GM12878 (cell line): ENCODE data around the gene CASTOR1. TPM values are rescaled to one million over a fixed set of nuclear protein-coding genes. Genes with fewer than 3 reads are reported as not detected.

Experiments used
- ATF3 ChIP-seq: IDR thresholded peaks from 2 replicates; pipeline ENCODE4 v1.6.1; 2011; ENCODE audit warnings: low read depth, mild to moderate bottlenecking, low read length, moderate library complexity, borderline replicate concordance; ENCODE audit errors: extremely low read depth
- CHD4 ChIP-seq: fragments of 200-600 bp; sonication (generic); IDR thresholded peaks from 2 replicates; pipeline ENCODE4 v1.6.1; 2016; ENCODE audit warnings: mild to moderate bottlenecking
- CREB1 ChIP-seq: IDR thresholded peaks from 2 replicates; pipeline ENCODE4 v1.6.1; 2012; ENCODE audit warnings: low read depth, mild to moderate bottlenecking, inconsistent platforms
- CREM ChIP-seq: IDR thresholded peaks from 2 replicates; pipeline ENCODE4 v1.6.1; 2014; ENCODE audit warnings: antibody characterized with exemption, low read depth
- CTCF ChIP-seq, 3 experiments: IDR thresholded peaks in 2 of 3; conservative IDR thresholded peaks in 1 of 3; 2 replicates each; pipeline ENCODE4 v1.5.1; 2011; ENCODE audit warnings: low read depth in 3 of 3, low read length in 3 of 3, mild to moderate bottlenecking in 3 of 3, control low read depth in 2 of 3, moderate library complexity in 2 of 3, inconsistent platforms in 1 of 3, mixed read lengths in 1 of 3; ENCODE audit not compliant: control insufficient read depth in 2 of 3, insufficient read depth in 1 of 3; ENCODE audit errors: extremely low read depth in 1 of 3
- DPF2 ChIP-seq: fragments of 450-650 bp; IDR thresholded peaks from 2 replicates; pipeline ENCODE4 v1.6.1; 2017; ENCODE audit warnings: mild to moderate bottlenecking
- E2F8 ChIP-seq: fragments of 450-650 bp; IDR thresholded peaks from 2 replicates; pipeline ENCODE4 v1.6.1; 2018; ENCODE audit warnings: mild to moderate bottlenecking, low read depth, moderate library complexity; ENCODE audit not compliant: partially characterized antibody
- E4F1 ChIP-seq: fragments of 450-650 bp; IDR thresholded peaks from 2 replicates; pipeline ENCODE4 v1.6.1; 2018; ENCODE audit warnings: borderline replicate concordance, mild to moderate bottlenecking; ENCODE audit not compliant: partially characterized antibody
- EGR1 ChIP-seq, 2 experiments: IDR thresholded peaks; 1 replicate in 1 of 2; 2 replicates in 1 of 2; pipeline ENCODE4 v1.6.1; 2011 to 2012; ENCODE audit warnings: low read depth in 2 of 2, low read length in 2 of 2, borderline replicate concordance in 1 of 2, mild to moderate bottlenecking in 1 of 2, moderate library complexity in 1 of 2
- HDAC6 ChIP-seq: fragments of 200-600 bp; sonication (generic); IDR thresholded peaks from one replicate; pipeline ENCODE4 v1.8.0; 2017; ENCODE audit warnings: antibody characterized with exemption; ENCODE audit not compliant: unreplicated experiment
- IKZF1 ChIP-seq: fragments of 450-650 bp; conservative IDR thresholded peaks from 2 replicates; pipeline ENCODE4 v1.6.1; 2017; ENCODE audit warnings: antibody characterized with exemption, mild to moderate bottlenecking
- IKZF2 ChIP-seq, 2 experiments: fragments of 450-650 bp; IDR thresholded peaks; 2 replicates each; pipeline ENCODE4 v1.6.1; 2017; ENCODE audit warnings: mild to moderate bottlenecking in 2 of 2, moderate library complexity in 2 of 2
- IRF4 ChIP-seq: IDR thresholded peaks from 2 replicates; pipeline ENCODE4 v1.6.1; 2011; ENCODE audit warnings: low read depth, low read length
- JUNB ChIP-seq: IDR thresholded peaks from 2 replicates; pipeline ENCODE4 v1.6.1; 2016; ENCODE audit warnings: antibody characterized with exemption, mild to moderate bottlenecking
- KDM1A ChIP-seq: fragments of 200-600 bp; sonication (generic); IDR thresholded peaks from 2 replicates; pipeline ENCODE4 v1.6.1; 2016; ENCODE audit warnings: borderline replicate concordance
- KLF5 ChIP-seq: fragments of 450-650 bp; IDR thresholded peaks from 2 replicates; pipeline ENCODE4 v1.6.1; 2014; ENCODE audit warnings: mild to moderate bottlenecking; ENCODE audit not compliant: partially characterized antibody
- MEF2A ChIP-seq: IDR thresholded peaks from 2 replicates; pipeline ENCODE4 v1.6.1; 2011; ENCODE audit warnings: low read depth, mild to moderate bottlenecking, low read length, moderate library complexity; ENCODE audit not compliant: insufficient read depth
- NFXL1 ChIP-seq: fragments of 450-650 bp; IDR thresholded peaks from 2 replicates; pipeline ENCODE4 v1.6.1; 2017; ENCODE audit warnings: antibody characterized with exemption, mild to moderate bottlenecking, borderline replicate concordance
- PML ChIP-seq: IDR thresholded peaks from 2 replicates; pipeline ENCODE4 v1.6.1; 2012; ENCODE audit warnings: low read length, inconsistent platforms
- RELA ChIP-seq: fragments of 450-650 bp; IDR thresholded peaks from 2 replicates; pipeline ENCODE4 v1.8.0; 2014; ENCODE audit warnings: borderline replicate concordance; ENCODE audit not compliant: partially characterized antibody
- SIN3A ChIP-seq: IDR thresholded peaks from 2 replicates; pipeline ENCODE4 v1.6.1; 2012; ENCODE audit warnings: low read depth, low read length, improper control_type of control experiment
- SMAD1 ChIP-seq: fragments of 450-650 bp; IDR thresholded peaks from 2 replicates; pipeline ENCODE4 v1.6.1; 2018; ENCODE audit warnings: mild to moderate bottlenecking, low read depth; ENCODE audit not compliant: partially characterized antibody
- YY1 ChIP-seq: IDR thresholded peaks from 2 replicates; pipeline ENCODE4 v1.6.1; 2011; ENCODE audit warnings: low read depth, mild to moderate bottlenecking, low read length
- ZBED1 ChIP-seq: IDR thresholded peaks from 2 replicates; pipeline ENCODE4 v1.6.1; 2016; ENCODE audit warnings: borderline replicate concordance
- ZNF24 ChIP-seq: fragments of 450-650 bp; IDR thresholded peaks from 2 replicates; pipeline ENCODE4 v1.6.1; 2017; ENCODE audit warnings: antibody characterized with exemption, mild to moderate bottlenecking
- polyA plus RNA-seq, 11 experiments: library from polyadenylated mRNA; depleted of rRNA in 4 of 11; unstranded in 6 of 11; stranded (reverse) in 5 of 11; fragments of >200 nt; fragmentation: Nextera tagmentation in 4 of 11; fragmentation: Illumina TruSeq in 1 of 11; extraction: Ambion mirVana in 4 of 11; extraction: Trizol in 1 of 11; gene quantifications; 1 replicate in 1 of 11; 2 replicates in 10 of 11; pipeline versions ENCODE4 v1.2.1 to v1.2.3, GENCODE V29; 2011 to 2016; ENCODE audit warnings: inconsistent platforms in 2 of 11, missing spikeins in 2 of 11, low read depth in 1 of 11
- total RNA-seq, 4 experiments: library from RNA; depleted of rRNA in 3 of 4; stranded (reverse); fragments of >200 nt in 3 of 4; fragmentation: Illumina TruSeq in 1 of 4; extraction: Trizol in 1 of 4; gene quantifications; 2 replicates each; pipeline versions ENCODE4 v1.2.1 to v1.2.3, GENCODE V29; 2013 to 2021

The CASTOR1 gene
- total and polyA plus RNA-seq, 10 of the 15 experiments (the other 5 are each of a cell fraction or from before 2014, with no cell fraction given) = 0.31 to 9.1 (median 3.3) TPM

GRCh38 chr22:30265823-30266444 is 23.4 kb downstream of the CASTOR1 start (continued):
- TF ChIP-seq E4F1 = no peak
- no peak for TF ChIP-seq IKZF2 (IDR thresholded peaks at IDR 0.05)
- no peak for TF ChIP-seq IRF4
- TF ChIP-seq JUNB = no peak; the same call in 1 of the 2 replicates
- no peak for TF ChIP-seq KDM1A
- no peak for TF ChIP-seq SIN3A
- no peak for TF ChIP-seq IKZF1
- no peak; the same call in 1 of the 2 replicates for TF ChIP-seq ATF3
- no peak for TF ChIP-seq ZNF24
- peak; percentile 83; the same call in 1 of the 2 replicates for TF ChIP-seq CREM
- TF ChIP-seq CREB1 = peak; percentile 78
- no peak for TF ChIP-seq CTCF (IDR thresholded peaks at IDR 0.05 in 2 of 3, conservative IDR thresholded peaks at IDR 0.05 in 1 of 3; ENCODE audit: control insufficient read depth in 2 of 3, extremely low read depth in 1 of 3, insufficient read depth in 1 of 3, low read depth in 3 of 3, low read length in 3 of 3)
- peak; percentile 62; the same call in 1 of the 2 replicates for TF ChIP-seq YY1
- TF ChIP-seq DPF2 = no peak
- no peak for TF ChIP-seq CHD4
- no peak for TF ChIP-seq HDAC6
- no peak for TF ChIP-seq RELA
- no peak for TF ChIP-seq NFXL1
- no peak for TF ChIP-seq EGR1 (IDR thresholded peaks at IDR 0.05; ENCODE audit: borderline replicate concordance in 1 of 2, low read depth in 2 of 2, low read length in 2 of 2)
- TF ChIP-seq SMAD1 = no peak
- TF ChIP-seq KLF5 = peak; percentile 11
- no peak for TF ChIP-seq E2F8
- peak; percentile 33; the same call in 1 of the 2 replicates for TF ChIP-seq PML
- no peak for TF ChIP-seq MEF2A
- TF ChIP-seq ZBED1 = no peak
